A673 (cell line): ENCODE results near the gene STOML2. TPM values are rescaled to one million over a fixed set of nuclear protein-coding genes. Genes with fewer than 3 reads are reported as not detected.

Source experiments
- BruUV-seq: library from RNA; stranded (reverse); fragments of 400-500 nt; replicated peaks from 2 replicates; lab custom pipeline; 2021; lab: Mats Ljungman, UMichigan
- CTCF ChIA-PET: fragments of 300-600 bp; sonication (Branson Sonifier 250); formaldehyde crosslinking; loops from one replicate; lab custom pipeline; 2022; ENCODE audit warnings: antibody characterized with exemption; lab: Charles Lee
- POLR2A ChIA-PET: fragments of 300-600 bp; sonication (Branson Sonifier 250); formaldehyde crosslinking; loops from one replicate; lab custom pipeline; 2022; ENCODE audit warnings: antibody characterized with exemption; ENCODE audit not compliant: low non-redundant PET; lab: Charles Lee
- DNase-seq: peaks from one replicate; pipeline ENCODE4 v3.0.0-alpha.2; 2015; ENCODE audit warnings: low spot score
- H3K27ac ChIP-seq: fragments of 200-600 bp; sonication (generic); 2 replicates; pipeline ENCODE4 v1.5.1; 2016; ENCODE audit warnings: mixed run types, low read depth, mild to moderate bottlenecking, mixed read lengths, antibody characterized with exemption, low read length; ENCODE audit not compliant: poor library complexity, severe bottlenecking
- H3K27me3 ChIP-seq: fragments of 200-600 bp; sonication (generic); replicated peaks from 2 replicates; pipeline ENCODE4 v1.6.1; 2017; ENCODE audit warnings: mixed run types, low read depth, mild to moderate bottlenecking, mixed read lengths, antibody characterized with exemption, low read length; ENCODE audit not compliant: insufficient read depth, poor library complexity
- H3K36me3 ChIP-seq: fragments of 200-600 bp; sonication (generic); 2 replicates; pipeline ENCODE4 v1.6.1; 2016; ENCODE audit warnings: mixed run types, mild to moderate bottlenecking, mixed read lengths, antibody characterized with exemption, low read length; ENCODE audit not compliant: insufficient read depth, poor library complexity, severe bottlenecking
- H3K4me1 ChIP-seq: fragments of 200-600 bp; sonication (generic); 2 replicates; pipeline ENCODE4 v1.6.1; 2017; ENCODE audit warnings: mixed run types, mild to moderate bottlenecking, mixed read lengths, antibody characterized with exemption, low read length; ENCODE audit not compliant: insufficient read depth, poor library complexity, severe bottlenecking
- H3K4me3 ChIP-seq: fragments of 200-600 bp; sonication (generic); 2 replicates; pipeline ENCODE4 v1.5.1; 2016; ENCODE audit warnings: low read depth, mixed run types, mild to moderate bottlenecking, mixed read lengths, low read length; ENCODE audit not compliant: poor library complexity, severe bottlenecking
- H3K9me3 ChIP-seq: fragments of 200-600 bp; sonication (generic); 2 replicates; pipeline ENCODE4 v1.6.1; 2016; ENCODE audit warnings: mixed run types, low read depth, mild to moderate bottlenecking, mixed read lengths, antibody characterized with exemption, low read length; ENCODE audit not compliant: poor library complexity, severe bottlenecking
- EZH2 ChIP-seq: fragments of 200-600 bp; sonication (generic); IDR thresholded peaks from 2 replicates; pipeline ENCODE4 v1.6.1; 2017; ENCODE audit warnings: borderline replicate concordance, low read depth, mild to moderate bottlenecking, mixed read lengths, antibody characterized with exemption, low read length; ENCODE audit not compliant: poor library complexity, severe bottlenecking
- intact Hi-C: fragments of 100-400 bp; cut with micrococcal nuclease; formaldehyde crosslinking; loops from one replicate; pipeline ENCODE4 v1.10.0; 2022; ENCODE audit not compliant: unreplicated experiment
- total RNA-seq: library from RNA; stranded (reverse); gene quantifications from 2 replicates; pipeline ENCODE4 v1.2.3, GENCODE V29; 2021
- TF ChIP-seq, protein P1 (sequence below): fragments of 300-800, 200-600 bp; sonication (generic); conservative IDR thresholded peaks from 2 replicates; pipeline ENCODE4 v1.5.1; 2017; ENCODE audit warnings: low read depth, mild to moderate bottlenecking, antibody characterized with exemption, low read length, moderate library complexity, mixed read lengths

The STOML2 gene
- total RNA-seq, 1 experiment from 2014 or later: 200 TPM

DNA sequence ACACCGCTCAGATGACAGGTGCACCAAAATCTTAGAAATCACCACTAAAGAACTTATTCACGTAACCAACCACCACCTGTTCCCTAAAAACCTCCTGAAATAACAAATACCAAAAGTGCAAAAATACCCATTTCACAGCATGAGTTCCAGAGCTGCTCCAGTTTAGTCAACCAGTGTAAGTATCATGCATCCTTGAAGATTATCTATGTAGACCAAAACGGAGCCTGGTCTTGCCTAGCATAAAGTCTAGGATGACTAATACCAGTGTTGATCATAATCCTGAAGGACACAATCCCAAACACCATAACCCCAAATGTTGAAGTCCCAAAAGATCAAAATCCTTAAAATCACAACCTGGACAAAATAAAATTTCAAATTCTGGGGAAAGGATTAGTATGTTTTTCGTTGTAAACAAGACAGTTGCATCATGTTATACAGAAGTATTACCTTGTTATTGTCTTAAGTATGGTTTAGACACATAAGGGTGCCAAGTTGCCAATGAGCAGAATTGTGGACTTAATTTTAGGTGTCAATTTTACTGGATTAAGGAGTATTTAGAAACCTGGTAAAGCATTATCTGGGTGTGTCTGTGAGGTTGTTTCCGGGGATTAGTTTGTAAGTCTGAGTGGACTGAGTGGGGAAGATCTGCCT, 48.6 kb downstream of the STOML2 start:
- TF ChIP-seq EZH2: no peak
- TF ChIP-seq, protein P1, sequence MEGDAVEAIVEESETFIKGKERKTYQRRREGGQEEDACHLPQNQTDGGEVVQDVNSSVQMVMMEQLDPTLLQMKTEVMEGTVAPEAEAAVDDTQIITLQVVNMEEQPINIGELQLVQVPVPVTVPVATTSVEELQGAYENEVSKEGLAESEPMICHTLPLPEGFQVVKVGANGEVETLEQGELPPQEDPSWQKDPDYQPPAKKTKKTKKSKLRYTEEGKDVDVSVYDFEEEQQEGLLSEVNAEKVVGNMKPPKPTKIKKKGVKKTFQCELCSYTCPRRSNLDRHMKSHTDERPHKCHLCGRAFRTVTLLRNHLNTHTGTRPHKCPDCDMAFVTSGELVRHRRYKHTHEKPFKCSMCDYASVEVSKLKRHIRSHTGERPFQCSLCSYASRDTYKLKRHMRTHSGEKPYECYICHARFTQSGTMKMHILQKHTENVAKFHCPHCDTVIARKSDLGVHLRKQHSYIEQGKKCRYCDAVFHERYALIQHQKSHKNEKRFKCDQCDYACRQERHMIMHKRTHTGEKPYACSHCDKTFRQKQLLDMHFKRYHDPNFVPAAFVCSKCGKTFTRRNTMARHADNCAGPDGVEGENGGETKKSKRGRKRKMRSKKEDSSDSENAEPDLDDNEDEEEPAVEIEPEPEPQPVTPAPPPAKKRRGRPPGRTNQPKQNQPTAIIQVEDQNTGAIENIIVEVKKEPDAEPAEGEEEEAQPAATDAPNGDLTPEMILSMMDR: no peak
- no peaks in the 10 kb centered on the region for H3K4me1 ChIP-seq
- DNase-seq: no peak
- no peaks in the 10 kb centered on the region for H3K9me3 ChIP-seq
- H3K4me3 ChIP-seq: no peak overlapping the region
- H3K36me3 ChIP-seq: peaks cover 44% of the 10 kb centered on the region
- no TSS peak for BruUV-seq
- ChIA-PET POLR2A (no interaction called here), CTCF (no interaction called here)
- intact Hi-C loops: no loop called here
- H3K27ac ChIP-seq: no peak overlapping the region
- H3K27me3 ChIP-seq: no peaks in the 10 kb centered on the region

DNA sequence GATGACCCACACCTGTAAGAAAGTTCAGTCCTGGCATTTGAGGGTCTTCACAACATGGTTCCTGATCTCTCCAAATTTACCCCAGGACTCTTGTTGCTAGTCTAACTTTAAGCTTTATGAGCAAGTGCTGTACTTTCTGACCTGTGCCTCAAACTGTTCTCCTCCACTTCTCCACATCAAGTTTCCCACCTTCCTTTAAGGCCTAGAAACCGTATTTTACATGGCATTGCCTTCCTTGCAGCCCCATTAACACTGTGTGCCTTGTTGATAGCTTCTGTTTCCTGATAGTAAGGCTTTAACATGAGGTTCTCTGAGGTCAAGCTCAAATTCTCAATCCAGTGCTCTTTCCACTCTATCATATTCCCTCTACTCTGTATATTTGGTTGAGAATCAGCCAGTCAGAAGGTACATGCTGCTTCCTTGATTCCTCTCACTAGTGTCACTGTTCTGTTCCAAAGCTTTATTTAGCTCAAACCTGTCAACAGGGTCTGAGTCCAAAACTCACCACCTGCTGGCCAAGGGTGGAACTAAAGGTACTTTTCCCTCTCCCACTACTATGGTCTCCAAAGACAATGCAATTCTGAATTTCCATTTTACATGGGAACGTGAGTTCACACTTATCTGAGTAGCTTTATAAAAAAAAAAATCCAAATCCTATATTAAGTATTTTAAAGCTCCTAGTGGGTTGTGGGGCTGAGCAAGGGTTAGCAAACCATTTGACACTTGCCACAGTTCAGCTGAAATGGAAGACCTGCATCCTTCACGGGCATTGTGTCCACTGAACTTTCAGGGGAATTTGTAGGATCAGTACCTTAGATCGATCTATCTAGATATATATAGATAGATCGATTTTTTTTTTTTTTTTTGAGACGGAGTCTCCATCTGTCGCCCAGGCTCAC, 51.6 kb downstream of the STOML2 start:
- Histone ChIP-seq H3K4me1 (no peaks in the 10 kb centered on the region), H3K36me3 (peaks cover 14% of the 10 kb centered on the region), H3K27me3 (no peaks in the 10 kb centered on the region), H3K4me3 (no peak overlapping the region), H3K9me3 (no peaks in the 10 kb centered on the region), H3K27ac (no peak overlapping the region)
- CTCF ChIA-PET: interaction anchor here (0.6 to 2.5 kb wide), 12 partner anchors 9 to 596 kb away, joined by 3 to 61 read pairs (median 3); partner anchors contain the start of genes FANCG and PIGO
- intact Hi-C loops: loop anchor here (2.0 kb wide), 1 partner anchor 153 kb away; no protein-coding TSS in a partner anchor
- BruUV-seq: no TSS peak
- POLR2A ChIA-PET: interaction anchor here (0.7 kb wide), 1 partner anchor 26 kb away, joined by 3 read pairs; no protein-coding TSS in a partner anchor
- TF ChIP-seq, protein P1: peak; percentile 72
- no peak for TF ChIP-seq EZH2
- DNase-seq: peak; percentile 71

Other genes starting within 250 kb of the STOML2 start
- gene PHF24, start 144.8 kb downstream of the STOML2 start, total RNA-seq: 0.11 and 0.13 TPM in 2 replicates
- gene DNAJB5, start 113.4 kb downstream of the STOML2 start, total RNA-seq: 11.9 and 13.0 TPM in 2 replicates
- 625 and 643 TPM in 2 replicates for gene VCP, start 30.5 kb downstream of the STOML2 start, total RNA-seq
- 104 and 110 TPM in 2 replicates for gene FANCG, start 23.2 kb downstream of the STOML2 start, total RNA-seq
- 32.9 and 34.3 TPM in 2 replicates for gene PIGO, start 6.5 kb downstream of the STOML2 start, total RNA-seq
- gene ATOSB, start 12.7 kb upstream of the STOML2 start, total RNA-seq: 7.4 and 8.3 TPM in 2 replicates
- gene UNC13B, start 58.9 kb upstream of the STOML2 start, total RNA-seq: 19.8 and 21.8 TPM in 2 replicates